Measurements from ENCODE around the gene CAMTA1.

Gene CAMTA1

DNA sequence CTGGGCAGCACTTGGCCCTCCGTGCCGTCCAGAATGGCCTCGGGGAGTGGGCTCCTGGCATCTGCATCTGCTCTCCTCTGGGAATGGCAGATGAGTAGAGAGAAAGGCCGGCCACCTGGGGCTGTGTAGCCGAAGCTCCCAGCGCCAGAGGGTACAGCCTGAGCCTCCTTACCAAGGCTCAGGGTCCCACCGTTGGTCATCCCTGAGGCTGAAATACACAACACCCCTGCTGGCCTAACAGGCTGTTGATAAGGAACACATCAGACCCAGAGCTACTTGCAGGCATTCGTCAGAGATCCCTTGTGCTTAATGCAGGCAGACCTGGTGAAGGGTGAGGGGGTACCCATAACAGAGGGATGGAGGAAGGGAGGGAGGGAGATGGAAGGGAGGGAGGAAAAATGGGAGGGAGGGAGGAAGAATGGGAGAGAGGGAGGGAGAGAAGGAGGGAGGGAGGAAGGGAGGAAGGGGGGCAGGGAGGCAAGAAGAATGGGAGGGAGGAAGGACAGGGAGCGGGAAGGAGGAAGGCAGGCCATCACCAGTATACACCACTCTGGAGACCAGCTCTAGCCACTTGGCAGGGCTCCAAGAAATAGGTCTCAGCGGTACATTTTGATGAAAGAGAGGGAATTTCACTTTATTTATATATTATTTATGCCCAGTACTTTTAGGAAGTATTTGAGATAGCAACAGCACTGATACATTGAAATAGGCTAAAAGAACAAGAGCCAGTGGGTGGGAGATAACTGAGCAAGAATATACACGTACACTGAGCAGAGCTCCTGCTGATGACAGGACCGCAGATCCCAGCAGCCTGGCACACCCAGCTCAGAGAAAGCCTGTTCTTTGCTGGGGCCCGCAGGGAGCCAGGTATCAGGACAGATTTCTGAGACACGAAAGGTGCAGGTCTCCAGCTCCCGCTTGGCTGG is 670.8 kb downstream of the CAMTA1 start:
- DNase-seq (ENCODE audit: low read depth) = no peak

GRCh38 chr1:7456722-7457082 is 671.4 kb downstream of the CAMTA1 start:
- DNase-seq (ENCODE audit: low read depth) = no peak

- DNase-seq (ENCODE audit: low read depth) = no peak
Measured at GRCh38 chr1:7457811-7458210, 672.6 kb downstream of the CAMTA1 start.

GRCh38 chr1:7458946-7459345 is 673.7 kb downstream of the CAMTA1 start:
- DNase-seq (ENCODE audit: low read depth) = no peak

- no peak for DNase-seq (ENCODE audit: low read depth)
Measured at GRCh38 chr1:7459914-7460313, 674.7 kb downstream of the CAMTA1 start.

GRCh38 chr1:7460807-7461206 is 675.6 kb downstream of the CAMTA1 start:
- no peak for DNase-seq (ENCODE audit: low read depth)

- DNase-seq (ENCODE audit: low read depth) = no peak
Measured at GRCh38 chr1:7462617-7463016, 677.4 kb downstream of the CAMTA1 start.

DNA sequence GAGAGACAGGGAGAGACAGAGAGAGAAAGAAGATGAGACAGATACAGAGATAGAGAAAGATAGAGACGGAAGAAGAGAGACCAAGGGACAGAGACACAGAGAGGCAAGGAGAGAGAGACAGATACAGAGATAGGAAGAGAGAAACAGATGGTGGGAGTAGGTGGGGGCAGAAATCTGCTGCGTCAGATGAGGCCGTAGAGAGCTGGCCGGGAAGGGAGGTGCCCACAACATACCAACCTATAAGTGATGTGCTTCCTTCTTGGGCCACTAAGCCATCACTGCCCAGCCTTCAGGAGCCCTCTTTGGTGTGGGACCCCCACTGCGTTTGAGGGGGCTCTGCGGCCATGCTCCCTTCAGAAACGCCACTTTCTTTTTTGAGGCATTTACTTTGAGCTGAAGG is 678.3 kb downstream of the CAMTA1 start:
- DNase-seq (ENCODE audit: low read depth) = no peak

DNA sequence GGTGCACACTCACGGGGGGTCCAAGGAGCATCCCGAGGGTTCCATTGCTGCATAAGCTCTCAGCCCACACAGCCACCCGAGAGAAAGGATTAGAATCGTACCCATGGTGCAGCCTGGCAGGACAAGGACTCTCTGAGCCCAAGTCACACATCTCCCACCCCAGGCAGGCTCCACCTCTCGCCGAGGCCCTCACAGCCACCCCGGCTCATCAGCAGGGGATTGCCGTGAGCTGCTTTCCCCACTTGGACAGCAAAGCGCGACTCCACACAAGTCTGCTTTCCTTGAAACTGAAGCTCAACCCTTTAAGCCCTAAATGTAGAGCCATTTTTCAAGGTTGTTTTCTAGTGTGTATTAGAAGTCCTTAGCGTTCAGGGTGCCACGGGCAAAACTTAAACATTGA is 679.5 kb downstream of the CAMTA1 start:
- DNase-seq (ENCODE audit: low read depth) = no peak

DNA sequence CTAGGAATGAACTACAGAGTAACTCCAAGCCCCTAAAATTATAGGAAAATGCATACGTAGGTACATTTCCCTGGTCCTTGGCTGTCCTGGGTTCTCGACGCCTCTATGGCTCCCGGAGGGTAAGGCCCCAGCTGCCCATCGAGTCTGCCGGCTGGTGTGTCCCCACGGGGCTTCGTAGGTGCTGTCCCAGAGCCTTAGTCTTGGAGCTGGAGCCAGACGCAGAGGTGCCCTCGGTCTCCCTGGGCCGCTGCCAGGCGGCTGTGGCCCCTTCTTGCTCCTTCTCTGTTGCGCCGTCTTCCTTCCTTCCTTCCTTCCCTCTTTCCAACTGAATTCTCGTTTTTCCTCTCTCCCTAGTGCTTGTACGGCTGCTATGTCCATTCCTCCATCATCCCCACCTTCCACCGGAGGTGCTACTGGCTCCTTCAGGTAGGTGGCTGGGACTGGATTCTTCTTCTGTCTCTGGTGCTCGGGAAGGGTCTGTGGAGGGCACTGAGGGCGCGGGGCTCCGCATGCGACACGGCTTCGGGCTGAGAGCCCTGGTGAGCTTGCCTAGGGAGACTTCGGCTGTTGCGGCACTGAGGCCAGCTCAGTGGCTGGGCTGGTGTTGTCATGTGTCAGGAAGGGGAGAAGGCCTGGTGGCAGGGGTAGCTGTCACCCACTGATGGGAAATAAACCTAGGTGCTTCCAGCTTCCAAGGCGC is 682.4 kb downstream of the CAMTA1 start:
- no peak for DNase-seq (ENCODE audit: low read depth)

DNA sequence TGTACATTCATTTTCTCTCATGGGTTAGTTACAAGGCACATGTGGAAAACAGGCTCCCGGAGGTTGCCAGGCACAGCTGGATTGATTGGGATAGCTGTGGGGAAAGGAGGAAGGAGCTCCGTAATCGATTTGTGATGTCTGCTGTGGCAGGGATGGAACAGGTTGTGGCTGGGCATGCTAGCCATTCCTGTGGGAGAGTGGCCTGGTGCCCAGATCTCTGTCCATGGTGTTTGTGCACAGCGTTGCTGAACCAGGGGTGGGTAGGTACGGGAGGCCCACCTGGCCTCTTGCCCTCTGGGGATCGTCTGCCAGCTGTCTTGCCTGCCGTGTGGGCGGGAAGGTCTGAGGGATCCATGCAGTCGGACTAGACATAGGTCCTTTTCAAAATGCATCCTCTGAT is 683.0 kb downstream of the CAMTA1 start:
- no peak for DNase-seq (ENCODE audit: low read depth)

GRCh38 chr1:7469255-7469938 is 684.1 kb downstream of the CAMTA1 start:
- no peak for DNase-seq (ENCODE audit: low read depth)

DNA sequence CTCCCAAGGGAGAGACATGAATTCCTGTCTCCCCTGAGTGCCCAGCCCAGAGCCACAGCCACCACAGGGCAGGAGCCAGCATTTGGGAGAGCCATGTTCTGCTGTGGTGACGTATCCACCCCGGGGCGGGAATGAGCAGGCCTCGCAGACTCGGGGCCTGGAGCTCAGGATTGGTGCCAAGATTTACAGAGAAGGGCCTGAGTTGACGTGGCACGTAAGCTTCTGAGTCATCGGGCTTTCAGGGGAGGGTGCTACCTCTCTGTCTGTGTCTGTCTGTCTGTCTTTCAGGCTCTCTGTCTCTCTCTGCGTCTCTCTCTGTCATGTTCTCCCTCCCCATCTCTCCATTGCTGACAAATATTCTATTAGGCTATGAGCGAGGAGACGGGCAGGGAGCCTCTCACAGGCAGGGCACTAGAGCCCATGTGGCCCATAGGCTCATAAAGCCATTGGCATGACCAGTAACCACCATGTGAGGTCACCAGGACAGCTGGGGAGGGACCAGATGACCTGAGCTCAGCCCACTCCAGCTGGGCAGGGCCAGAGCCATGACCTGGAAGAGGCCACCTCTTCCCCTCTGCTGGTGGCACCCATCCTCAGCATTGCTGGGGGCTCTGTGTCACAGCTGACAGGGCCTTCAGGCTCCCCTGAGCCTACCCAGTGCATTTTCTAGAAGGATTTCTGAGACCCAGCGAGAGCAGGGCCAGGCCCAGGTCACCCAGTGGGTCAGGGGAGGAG is 685.8 kb downstream of the CAMTA1 start:
- no peak for DNase-seq (ENCODE audit: low read depth)

GRCh38 chr1:7471836-7472235 is 686.6 kb downstream of the CAMTA1 start:
- DNase-seq (ENCODE audit: low read depth) = no peak

DNA sequence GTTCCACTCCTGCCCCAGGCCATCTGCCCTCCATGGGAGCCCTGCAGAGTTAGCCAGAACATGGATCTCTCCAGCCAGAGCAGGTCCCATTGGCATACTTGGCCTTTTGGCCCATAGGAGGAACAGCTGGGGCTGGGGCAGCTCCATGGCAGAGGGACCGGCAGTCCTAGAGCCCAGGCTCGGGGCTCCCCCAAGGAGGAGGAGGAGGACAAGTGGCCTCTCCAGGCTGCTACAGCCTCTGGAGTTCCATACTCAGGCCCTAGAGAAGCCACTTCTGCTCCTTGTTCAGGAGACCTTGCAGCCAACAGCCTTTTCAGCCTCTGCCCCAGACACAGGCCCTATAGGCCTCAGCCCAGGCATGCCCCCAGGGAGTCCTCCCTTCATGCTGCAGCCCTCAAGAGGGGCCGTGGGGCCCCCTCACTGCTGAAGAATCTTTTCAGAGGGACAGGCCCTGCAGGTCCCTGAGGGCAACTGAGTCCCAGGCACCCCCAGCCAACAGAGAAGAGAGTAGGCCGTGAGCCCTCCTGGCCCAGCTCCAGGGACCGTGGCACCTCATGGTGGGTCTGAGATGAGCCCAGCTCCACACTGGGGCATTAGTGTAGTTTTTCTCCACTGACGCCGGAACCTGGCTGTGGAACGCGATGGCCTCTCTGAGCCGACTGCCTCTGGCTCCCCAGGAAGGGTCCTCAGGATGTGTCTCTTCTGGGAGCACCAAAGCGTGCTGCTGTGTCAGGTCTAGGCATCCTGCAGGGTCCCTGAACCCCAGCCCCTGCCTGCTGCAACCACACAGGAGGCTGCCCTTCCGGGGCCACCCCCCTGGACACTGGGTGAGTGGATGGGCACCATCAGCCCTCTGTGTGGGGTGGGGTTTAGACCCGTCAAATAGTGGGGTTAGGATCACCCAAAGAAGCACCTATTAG is 688.2 kb downstream of the CAMTA1 start:
- no peak for DNase-seq (ENCODE audit: low read depth)

GRCh38 chr1:7474143-7474490 is 688.9 kb downstream of the CAMTA1 start:
- DNase-seq (ENCODE audit: low read depth) = no peak

DNA sequence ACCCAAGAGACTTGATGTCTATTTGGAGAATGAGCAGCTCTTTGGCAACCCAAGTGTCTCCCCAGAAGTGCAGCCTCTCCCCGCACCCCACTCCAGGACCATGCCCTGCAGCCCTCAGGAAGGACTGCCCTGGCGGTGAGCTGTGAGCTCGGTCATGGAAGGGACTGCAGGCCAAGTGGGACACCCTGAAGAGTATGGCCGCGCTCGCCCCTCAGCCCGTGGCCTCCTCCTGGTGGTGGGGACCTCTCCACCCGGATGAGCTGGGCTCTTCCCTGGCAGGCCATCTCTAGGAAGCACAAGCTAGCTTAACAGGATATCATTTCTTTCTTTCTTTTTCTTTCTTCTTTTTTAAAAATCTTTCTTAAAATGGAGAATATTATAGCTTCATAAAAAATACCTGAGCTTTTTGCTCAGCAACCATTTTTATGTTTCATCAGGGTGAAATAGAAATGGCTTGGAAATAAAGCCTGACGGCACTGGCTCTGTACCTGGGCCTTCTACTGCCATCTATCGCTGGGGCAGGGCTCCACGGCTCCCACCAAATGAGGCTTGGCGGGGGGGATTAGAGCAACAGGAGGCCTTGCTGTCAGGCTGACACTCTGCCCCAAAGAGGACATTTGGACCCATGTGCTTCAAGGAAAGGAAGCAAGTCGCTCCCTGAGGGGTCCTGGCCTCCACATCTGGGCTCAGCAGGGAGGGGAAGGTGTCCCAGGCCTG is 689.7 kb downstream of the CAMTA1 start:
- no peak for DNase-seq (ENCODE audit: low read depth)

DNA sequence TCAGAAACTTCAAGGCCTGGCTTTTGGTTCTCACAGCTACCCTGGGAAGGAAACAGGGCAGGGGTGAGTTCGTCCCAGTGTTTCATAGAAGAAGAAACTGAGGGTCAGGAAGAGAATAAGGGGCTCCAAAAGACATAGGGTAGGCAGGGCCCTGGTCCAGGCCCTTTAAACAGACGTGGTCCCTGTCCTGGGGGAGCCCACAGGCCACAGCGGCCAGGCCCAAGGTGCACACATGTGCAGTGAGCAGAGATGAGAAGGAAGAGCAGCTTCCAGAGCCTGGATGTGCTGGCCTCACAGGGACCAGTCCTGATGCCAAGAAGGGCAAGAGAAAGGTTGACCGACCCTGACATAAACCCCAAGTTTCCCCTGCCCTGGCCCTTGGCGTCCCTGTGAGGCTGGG is 690.4 kb downstream of the CAMTA1 start:
- DNase-seq (ENCODE audit: low read depth) = no peak

GRCh38 chr1:7476402-7476801 is 691.1 kb downstream of the CAMTA1 start:
- no peak for DNase-seq (ENCODE audit: low read depth)

DNA sequence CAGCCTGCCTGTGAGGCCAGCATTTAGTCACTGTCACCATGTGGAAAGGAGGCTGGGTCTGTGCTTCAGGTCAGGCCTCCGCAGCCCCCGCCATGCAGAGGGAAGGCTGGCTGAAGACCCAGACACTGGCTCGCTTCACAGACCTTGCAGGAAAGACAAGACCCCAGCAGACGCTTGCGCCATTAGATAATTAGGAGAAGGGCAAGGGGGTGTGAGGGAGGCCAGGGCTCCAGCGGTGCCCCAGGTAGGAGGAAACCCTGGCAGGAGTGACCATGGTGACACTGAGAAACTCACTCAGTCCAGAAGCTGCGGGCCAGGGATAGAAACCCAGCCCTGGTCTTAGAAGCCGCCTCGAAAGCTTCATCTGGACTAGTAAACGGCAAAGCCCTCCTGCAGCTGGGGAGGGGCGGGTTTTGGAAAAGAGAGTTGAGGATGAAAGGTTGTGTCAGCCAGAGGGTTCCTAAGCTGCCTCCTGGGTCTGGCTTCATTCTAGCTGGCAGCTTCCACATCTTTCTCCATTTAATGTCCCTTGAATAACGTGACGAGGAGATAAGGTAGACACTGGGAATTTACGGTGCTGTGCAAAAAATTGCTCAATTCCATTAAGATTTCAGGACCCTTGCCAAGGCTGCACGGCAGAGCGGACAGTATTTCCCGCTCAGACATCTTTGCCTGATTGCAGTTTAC is 691.8 kb downstream of the CAMTA1 start:
- DNase-seq (ENCODE audit: low read depth) = no peak
